Measurements from ENCODE around the gene GTF3A.
A peak's percentile ranks its signal among the peaks of the same experiment; 100 is the strongest.

The GTF3A gene

GRCh38 chr13:27449081-27449603, 24.7 kb downstream of the GTF3A start:
- DNase-seq: no peak

- peak; percentile 96 for DNase-seq
Observed at GRCh38 chr13:27449936-27450828, 25.8 kb downstream of the GTF3A start, which contains the start of gene MTIF3. Gene MTIF3, minus strand, starts transcription at chr13:27450564. Its CDS starts 10,116 bp downstream, at chr13:27440448.

- no peak for DNase-seq
Observed at GRCh38 chr13:27450921-27451471, 26.6 kb downstream of the GTF3A start.

GRCh38 chr13:27455331-27455855, 31.0 kb downstream of the GTF3A start:
- no peak for DNase-seq

GRCh38 chr13:27461940-27462584, 37.6 kb downstream of the GTF3A start:
- DNase-seq: no peak

- no peak for DNase-seq
Observed at GRCh38 chr13:27463500-27463899, 39.1 kb downstream of the GTF3A start.

GRCh38 chr13:27465611-27466010, 41.2 kb downstream of the GTF3A start:
- DNase-seq: no peak

- DNase-seq: no peak
Observed at GRCh38 chr13:27466513-27466912, 42.1 kb downstream of the GTF3A start.

GRCh38 chr13:27470075-27470820, 45.8 kb downstream of the GTF3A start:
- no peak for DNase-seq

GRCh38 chr13:27472441-27472840, 48.0 kb downstream of the GTF3A start:
- DNase-seq: no peak

- DNase-seq: no peak
Observed at GRCh38 chr13:27472941-27473340, 48.5 kb downstream of the GTF3A start.

- no peak for DNase-seq
Observed at GRCh38 chr13:27474751-27475268, 50.4 kb downstream of the GTF3A start.

- DNase-seq: no peak
Observed at GRCh38 chr13:27476943-27477703, 52.7 kb downstream of the GTF3A start.

- DNase-seq: no peak
Observed at GRCh38 chr13:27481766-27482165, 57.3 kb downstream of the GTF3A start.

GRCh38 chr13:27482983-27483382, 58.6 kb downstream of the GTF3A start:
- no peak for DNase-seq

GRCh38 chr13:27483421-27483820, 59.0 kb downstream of the GTF3A start:
- no peak for DNase-seq
